Stimulated activated CD8-positive, alpha-beta memory T cell treated with anti-CD3 and anti-CD28 coated beads, Interleukin-15, amount 100 ng/mL, for 48 hours (primary cell): ENCODE results near the gene FSD1.

ENCODE experiments used
- DNase-seq, 2 donors: peaks; one replicate each; pipeline ENCODE4 v3.0.0-alpha.2; 2020; ENCODE audit warnings: low read depth in 2 of 2

FSD1 gene

DNA sequence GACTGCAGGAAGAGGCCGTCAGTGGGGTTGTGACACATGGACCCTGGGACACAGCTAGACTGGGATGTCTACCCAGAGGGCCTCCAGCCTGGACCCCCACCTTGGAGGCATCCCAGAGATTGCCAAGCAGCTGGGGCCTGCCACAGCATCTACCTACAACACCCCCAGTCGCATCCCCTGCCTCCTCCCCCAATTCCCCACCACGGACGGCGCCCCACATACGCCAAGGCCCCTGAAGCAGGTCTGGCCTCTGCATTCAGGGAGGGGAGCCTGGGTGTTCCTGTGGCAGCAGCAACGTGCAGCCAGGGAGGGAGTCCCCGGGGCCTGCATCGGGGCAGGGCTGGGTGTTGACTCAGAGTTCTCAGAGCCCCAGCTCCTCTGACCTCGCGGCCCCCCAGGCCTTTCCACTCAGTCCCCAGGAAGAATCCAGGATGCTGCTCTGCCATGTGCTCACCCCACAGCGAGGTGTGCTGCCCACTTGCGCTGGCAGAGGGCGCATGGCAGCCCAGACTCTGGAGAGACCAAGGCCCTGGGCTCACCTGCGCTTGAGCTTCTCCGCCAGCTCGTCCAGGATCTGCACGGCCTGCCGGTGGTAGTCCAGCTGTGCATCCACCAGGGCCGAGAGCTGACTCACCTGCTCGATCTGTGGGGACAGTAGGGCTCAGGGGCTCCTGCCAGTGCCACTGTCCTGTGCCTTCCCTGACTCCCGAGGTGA is 58.6 kb downstream of the FSD1 start:
- no peak for DNase-seq

DNA sequence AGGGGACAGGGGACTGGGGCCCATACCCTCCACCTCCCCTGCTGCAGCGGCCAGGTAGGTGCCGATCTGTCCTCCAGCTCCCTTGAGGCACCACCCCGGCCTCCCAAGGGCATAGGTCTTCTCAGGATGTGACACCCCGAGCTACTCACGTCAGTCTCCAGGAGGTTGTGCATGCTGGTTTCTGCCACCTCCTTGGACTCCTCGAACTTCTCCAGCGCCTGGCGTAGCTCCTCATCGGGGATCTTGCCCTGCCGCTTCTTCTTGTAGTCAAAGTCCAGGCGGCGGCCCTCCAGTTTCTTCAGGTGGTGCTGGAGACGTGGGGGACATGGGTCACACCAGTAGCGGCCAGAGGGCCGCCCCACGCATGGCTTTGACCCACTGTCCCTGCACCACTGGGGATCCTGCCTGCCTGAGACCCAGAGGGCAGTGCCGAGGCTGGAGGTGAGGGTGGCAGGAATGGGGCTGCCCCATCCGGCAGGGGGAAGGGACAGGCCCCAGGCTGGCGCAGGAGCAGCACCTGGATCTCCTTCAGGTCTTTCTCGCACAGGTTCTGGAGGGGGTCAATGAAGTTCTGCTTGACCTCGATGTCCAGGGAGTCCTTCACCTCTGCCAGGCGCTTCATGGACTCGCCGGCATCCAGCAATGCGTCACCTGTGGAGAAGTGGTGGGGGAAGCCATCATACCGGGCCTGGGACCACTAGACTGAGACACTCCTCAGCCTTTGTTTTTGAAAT is 59.3 kb downstream of the FSD1 start:
- DNase-seq: no peak

DNA sequence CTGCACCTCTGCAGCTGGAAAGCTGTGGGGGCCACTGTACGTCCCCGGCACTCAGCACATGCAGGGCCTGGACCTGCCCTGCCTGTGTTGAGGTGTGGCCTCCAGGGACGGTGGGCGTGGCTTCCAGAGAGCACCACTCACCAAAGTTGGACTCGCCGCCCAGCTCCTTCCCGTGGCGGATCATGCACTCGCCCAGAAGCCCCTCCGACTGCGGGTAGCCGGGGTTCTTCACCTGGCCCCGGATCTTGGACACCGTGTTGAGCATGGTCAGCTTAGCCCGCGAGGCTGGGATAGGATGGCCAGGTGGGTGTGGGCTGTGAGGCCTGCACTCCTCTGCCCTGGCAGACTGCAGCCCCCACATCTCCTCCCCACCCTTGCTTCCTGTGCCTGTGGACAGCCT is 60.9 kb downstream of the FSD1 start:
- DNase-seq: no peak

DNA sequence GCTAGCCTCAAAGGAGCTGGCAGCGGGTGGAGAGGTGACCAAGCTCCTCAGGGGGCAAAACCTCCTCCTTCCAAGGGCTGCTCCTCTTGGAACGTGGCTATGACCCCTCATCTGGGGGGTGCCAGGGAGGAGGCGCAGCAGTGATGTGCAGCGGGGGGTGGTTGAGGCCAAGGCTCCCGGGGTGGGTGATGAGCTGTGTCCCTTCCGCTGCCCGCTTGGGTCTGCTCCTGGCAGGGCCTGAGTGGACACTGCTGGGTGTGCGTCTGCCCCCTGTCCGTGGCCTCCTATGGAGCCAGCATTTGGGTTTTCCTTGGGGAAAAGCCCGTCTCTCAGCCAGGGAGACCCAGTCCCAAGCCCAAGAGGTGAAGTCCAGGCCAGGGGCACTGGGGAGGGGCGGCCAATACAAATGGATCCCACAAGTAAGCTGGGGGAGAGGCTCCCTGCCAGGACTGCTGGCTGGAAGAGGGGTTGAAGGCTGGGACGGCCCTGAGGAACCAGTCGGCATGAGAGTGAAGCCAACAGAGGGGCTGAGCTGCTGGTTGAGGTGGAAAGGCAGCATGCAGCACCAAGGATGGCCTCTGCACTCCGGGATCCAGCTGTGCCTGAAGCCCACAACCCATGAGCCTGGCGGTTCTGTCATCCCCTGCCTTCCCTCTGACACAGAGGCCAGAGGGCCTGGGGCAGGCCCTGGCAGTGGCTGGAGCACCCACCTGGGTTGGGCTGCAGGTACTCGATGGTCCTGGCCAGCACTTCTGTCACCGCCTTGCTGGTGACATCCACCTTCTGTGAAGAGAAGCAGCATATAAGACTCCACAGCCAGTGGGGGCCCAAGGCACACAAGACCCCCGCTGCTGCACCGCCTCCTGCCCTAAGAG is 61.6 kb downstream of the FSD1 start:
- no peak for DNase-seq

DNA sequence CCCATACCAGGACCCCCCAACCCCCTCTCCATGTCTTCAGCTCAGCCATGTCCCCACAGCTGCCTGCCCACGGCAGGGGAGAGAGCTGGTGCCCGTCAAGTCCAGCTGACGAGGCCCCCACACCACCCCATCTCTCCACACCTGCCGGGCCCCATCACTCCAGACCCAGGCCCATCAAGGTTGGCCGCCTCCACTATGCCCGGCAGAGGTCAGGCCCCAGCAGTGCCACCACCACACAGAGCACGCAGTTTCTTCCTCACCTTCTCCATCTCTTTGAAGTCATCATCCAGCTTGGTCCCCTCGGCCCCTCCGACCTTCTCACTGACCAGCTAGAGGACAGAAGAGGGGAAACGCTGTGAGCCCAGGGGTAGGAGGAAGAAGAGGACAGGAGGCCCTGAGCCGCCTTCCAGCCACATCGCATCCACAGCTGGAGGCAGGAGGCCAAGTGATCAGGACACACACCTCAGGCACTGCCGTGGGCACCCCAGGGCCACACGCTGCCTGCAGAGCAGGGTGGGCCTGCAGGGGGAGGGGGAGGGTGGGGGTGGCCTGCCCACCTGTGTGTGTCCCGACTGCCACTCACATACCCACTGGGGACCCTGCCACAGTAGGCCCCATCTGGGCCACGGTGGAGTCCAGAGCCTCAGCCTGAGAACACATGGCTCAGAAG is 62.4 kb downstream of the FSD1 start:
- no peak for DNase-seq

DNA sequence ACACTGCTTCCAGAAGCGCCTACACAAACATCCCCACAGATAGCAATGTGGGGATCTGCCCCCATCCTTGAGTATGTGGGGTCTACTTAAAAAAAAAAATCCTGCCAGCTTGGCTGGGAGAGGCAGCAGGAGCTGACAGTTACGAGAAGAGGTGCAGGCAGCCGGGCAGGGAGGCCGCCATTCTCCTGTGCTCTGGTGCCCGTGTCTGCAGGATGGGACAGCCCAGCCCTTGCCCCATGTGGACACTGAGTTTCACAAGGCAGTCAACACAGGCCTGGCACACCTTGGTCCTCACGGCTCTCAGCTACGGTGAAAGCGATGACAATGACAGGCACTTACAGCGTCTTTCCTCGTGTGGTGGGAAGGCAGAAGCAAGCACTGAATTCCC is 62.9 kb downstream of the FSD1 start:
- DNase-seq: no peak

DNA sequence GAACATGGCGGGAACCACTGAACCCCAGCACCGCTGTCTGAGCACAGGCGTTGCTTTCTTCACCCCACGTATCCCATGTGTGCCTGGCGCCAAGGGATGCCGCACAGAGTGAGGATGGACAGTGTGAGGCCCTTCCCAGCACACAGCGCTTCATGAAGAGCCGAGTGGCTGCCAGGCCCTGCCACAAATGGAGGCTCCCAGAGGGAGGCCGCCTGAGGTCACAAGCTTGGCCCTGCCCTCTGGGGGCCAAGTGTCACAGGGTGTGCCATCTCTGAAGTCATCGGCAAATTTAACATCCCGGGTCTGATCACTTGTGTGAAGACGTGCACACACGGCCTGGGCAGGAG is 63.4 kb downstream of the FSD1 start:
- no peak for DNase-seq

DNA sequence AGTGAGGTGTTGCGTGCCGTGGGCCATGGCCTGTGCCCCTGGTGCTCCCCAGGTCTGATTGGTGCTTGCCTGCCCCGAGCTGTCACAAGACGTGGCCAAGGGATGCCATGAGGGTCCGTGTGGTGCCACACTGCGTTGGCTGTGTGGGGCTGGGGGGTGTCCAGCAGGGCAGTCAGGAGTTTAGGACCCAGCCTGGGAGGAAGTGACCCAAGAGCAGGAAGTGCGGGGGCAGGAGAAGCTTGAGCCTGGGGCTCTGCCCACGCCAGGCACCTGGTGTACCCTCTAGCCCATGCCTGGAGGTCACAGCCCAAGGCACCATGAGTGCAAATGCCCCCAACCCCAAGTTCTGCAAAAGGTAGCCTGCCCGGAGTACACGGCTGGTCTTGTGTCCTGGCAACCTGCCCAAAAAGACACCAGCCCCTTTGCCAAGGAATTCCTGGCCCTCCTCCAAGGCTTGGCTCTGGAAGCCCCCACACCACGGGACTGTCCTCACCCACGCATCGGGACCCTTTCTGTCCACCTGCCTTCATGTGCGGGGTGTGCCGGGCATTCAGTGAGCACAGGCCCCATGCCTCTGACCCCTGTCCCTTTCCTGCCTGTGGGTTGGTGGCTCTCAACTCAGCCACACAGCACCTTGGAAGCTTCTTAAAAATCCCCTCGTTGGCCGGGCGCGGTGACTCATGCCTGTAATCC is 63.9 kb downstream of the FSD1 start:
- no peak for DNase-seq

DNA sequence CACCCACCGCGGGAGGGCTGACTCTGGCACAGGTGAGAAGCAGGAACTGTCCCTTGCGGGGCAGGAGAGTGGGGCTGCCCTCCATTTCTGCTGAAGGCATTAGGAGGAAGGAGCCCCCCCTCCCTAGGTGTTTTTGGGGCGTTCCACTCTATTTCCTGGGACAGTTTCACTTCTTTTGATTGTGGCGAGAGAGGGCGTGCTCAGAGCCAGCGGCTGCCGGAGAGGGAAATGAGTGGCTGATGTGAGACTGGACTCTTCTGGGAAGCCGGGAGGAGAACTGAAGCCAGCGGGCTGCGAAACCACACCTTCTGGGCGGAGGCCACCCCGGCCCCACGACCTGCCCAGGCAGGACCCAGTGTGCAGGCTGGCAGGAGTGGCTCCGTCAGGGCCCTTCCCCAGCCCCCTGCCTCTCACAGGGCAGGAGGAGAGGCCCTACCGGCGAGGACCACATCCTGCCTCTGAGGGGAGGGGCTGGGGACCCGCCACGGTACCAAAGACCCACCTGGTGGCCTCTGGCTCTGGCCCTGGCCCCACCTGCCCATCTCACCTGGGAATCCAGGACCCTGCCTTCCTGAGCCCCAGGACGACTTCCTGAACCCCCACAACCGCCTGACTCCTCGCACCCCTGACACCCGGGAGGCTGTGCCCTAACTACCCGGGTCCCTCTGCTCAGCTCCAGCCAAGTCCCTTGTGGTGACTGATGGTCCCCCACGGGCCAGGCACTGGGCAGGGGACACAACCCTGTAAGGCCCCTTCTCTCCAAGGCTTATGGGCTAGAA is 64.9 kb downstream of the FSD1 start:
- peak; percentile 71 to 72 for DNase-seq

DNA sequence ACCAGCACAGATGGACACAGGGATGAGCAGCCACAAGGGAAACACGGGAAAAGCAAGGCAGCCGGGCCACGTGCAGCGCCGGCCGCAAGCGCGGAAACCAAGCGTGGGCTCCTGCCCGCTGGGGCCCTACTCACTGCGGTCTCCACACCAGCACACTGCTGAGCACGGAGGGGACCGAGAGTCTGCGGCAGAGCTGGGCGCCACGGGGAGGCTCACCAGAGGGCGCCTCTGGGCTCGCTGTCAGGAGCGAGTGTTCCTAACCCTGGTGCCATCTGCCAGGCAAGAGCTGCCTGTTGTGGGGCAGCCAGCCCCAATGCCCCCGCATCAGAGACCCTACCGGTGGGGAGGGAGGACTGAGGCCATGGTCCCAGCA is 65.5 kb downstream of the FSD1 start:
- peak; percentile 74 to 77 for DNase-seq

DNA sequence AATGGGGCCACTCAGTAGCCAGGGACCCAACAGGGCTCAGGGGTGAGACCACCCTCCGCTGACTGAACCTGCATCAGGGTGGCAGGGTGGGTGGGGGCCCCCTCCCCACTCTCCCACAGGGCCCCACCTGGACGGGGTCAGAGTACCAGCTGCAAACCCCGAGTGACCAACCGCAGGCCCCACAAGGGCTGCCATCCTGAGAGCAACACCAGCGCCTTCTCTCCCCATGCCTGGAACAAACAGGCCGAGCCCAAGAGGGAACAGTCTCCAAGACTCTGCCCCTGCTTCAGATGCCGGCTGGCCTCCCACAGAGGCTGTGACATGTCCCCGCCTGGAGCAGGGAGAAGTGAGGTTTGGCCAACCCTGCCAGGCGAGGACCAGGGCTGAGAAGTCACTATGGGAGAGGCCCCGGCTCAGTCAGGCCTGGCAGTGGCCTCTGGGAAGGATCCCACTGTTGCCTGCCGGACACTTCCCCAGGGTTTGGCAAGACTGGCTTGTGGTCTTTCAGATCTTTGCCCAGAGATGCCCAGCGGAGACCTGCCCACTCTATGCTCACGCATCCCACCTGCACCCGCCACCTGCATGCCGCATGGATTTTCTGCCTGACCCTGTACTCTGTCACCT is 66.1 kb downstream of the FSD1 start:
- no peak for DNase-seq

DNA sequence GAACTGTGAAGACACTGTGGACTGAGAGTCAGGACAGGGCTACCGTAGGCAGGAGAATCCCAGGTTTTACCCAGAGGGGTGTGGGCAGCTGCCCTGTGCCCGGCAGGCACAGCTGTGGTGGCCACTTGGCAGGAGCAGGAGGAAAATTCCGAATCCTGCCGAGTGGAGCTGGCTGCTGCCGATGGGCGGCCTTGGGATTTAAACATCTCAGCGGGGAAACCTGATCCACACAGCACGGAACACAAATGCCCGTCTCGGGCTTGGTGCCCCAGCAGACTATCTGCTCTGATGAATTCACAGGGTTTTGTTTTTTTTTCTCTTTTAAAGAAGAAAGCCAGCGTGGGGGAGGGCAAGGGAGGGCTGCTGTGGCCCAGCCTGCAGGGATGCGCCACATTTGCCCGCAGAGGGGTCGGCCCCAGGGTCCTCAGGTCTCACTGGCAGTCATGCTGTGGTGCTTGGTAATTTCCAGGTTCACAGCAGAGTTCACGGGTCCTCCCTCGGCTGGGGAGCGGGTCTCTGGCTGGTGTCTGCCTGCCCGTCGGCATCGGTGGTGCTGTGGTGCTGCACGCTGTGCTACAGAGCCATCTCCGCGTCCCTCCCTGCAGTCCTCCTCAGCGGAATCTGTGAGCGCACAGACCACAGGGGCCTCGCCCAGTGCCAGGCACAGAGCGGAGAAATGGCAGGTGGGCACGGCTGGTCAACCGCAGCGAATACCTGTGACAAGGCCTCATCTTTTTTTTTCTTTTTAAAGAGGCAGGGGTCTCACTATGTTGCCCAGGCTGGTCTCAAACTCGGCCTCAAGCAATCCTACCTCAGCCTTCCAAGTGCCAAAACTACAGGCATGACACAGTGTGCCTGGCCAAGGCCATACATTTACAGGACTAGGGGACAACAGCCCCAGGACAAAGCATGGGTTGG is 67.1 kb downstream of the FSD1 start:
- no peak for DNase-seq

DNA sequence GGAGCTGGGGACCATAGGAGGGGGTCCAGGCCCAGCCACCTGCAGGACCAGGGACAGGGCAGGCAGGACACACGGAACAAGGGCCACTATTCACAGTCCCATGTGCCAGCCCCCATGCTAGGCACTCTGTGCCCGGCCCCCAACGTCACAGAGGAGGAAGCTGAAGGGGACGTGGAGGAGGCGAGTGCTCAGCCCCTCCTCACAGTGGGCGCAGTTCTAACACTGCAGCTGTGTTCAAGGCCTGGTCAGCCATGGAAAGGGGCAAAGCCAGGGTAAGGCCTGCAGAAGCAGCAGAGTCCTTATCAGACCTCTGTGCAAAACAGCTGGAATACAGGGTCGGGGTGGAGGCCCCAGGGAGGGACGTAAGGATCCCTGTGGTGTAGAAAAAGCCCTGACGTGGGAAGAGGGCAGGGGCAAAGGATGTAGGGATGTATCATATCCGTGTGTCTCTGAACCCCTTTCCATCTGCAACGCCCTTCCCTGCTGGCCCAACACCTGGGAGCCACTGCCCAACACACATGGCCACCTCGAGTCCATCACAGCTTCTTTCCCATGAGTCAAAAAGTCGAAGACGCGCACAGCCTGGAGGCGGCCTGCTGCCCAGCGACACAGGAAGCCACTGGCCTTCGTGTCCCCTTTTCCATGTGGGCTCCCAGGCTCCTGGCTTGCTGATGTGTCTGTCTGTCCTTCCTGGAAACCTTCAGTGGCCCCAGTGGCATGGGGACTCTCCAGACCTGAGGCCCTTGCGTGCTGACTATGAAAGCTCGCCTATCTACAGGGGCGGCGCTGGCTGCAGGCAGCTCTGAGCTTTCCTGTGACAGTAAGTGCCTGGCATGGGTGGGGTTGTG is 68.0 kb downstream of the FSD1 start:
- DNase-seq: no peak

DNA sequence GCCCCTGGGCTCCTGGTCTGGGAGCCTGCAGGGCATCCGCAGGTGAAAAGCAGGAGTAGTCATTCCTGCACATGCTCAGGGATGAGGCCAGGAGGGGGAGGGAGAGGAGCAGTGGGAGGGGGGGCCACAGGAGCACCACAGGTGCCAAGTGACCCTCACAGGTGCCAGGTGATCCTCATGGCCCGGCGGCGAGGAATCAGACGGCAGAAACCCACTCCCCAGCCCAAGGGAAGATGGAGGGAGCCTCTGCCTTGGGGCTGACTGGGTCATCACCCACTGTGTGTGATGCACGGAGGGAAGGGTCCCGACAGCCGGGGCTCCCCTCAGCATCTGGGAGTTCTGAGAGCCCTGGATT is 68.6 kb downstream of the FSD1 start:
- no peak for DNase-seq
